Activated CD4-positive, alpha-beta T cell treated with anti-CD3 and anti-CD28 coated beads for 1 hour (primary cell): ENCODE data around the gene CASQ2.

Source experiments
- DNase-seq: peaks from one replicate; pipeline ENCODE4 v3.0.0-alpha.2; 2020

CASQ2 gene

GRCh38 chr1:115656461-115657077 is 111.9 kb downstream of the CASQ2 start:
- DNase-seq, result no peak

DNA sequence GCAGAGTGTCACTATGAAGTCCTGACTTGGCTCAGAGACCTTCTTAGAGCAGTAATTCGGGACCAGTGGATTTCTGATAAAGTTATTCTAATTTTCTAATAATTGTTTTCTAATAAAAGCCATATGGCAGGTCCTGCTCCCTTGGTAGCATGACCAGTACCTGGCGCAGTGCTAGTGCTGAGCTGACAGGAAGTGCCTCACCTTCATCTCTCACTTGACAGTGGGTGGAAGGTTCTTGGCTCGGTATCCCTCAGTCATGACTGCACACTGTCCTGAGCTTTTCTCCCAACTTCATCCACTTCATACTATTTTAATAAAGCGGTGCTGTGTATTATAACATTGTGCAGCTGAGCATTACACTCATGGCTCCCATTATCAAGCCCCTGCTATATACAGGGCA is 112.6 kb downstream of the CASQ2 start:
- no peak for DNase-seq

- DNase-seq, result no peak
Observed at GRCh38 chr1:115655306-115655663, 113.2 kb downstream of the CASQ2 start.

DNA sequence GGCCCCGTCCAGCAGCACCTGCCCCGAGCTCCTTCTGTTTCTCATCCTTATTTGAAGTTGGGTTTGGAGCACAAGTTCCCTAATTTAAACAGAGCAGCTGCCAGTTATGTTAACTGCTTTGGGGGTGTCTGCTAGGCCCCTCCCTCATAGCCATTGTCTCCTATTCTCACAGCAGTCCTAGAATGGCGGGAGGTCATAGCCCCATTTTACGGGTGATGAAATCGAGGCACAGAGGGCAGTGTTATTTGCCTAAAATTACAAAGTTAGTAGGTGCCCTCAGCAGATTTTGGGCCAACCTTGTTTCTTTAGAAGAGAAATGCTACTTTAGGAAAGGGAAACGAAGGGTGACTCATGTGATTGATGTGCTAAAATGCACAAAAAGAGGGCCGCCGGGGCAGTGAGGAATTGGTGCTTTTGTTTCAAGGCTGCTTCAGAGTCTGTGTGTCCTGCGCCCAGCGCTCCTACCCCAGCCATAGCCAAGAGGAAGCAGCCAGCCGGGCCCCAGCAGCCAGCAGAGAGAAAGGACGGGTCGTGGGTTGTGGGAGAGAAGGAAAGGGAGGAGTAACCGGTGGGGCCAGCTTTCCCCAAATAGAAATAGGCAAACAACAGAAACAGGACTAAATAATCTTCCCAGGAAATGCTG is 113.7 kb downstream of the CASQ2 start:
- DNase-seq, result no peak

GRCh38 chr1:115654125-115654524 is 114.4 kb downstream of the CASQ2 start:
- no peak for DNase-seq

GRCh38 chr1:115652236-115652788 is 116.2 kb downstream of the CASQ2 start:
- DNase-seq, result no peak

DNA sequence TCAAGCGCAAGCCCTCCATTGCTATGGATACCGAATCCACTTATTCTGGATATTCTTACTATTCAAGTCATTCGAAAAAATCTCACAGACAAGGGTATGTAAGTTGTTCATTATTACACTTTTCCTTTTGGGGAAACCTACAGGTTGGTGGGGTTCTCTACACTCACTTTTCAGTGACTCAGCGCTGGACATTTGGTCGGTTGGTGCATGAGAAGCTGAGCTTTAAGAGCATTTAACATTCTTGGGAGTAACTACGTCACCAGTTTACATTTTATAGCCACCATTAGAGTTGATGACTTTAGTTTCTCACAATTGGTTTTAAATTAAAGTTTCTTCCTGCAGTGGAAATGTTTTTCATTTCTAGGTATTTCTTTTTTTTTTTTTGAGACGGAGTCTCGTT is 117.1 kb downstream of the CASQ2 start:
- no peak for DNase-seq

DNA sequence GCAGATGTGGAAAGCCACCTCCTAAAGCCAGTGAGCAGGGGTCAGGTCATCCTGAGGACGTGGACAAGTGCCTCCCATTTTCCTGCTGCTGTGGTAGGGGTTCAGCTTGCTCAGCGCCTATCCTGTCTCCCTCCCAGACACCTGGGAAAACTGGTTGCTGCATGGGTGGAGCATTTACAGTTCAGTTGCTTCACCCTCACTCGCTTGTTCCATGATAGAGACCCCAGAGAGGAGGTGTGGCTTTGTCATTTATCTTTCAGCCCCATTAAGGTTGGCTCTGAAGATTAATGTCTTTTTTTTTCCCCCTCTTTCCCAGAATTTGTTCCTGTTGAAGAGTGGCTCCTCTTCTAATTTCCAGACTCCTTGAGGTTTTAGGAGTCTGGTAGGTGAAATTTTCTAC is 117.6 kb downstream of the CASQ2 start:
- DNase-seq, result no peak
